GM10248 (cell line): ENCODE measurements around the gene VCL.
"Not testable (repeated sequence)": the region's sequence is repeated elsewhere in the genome, so short reads cannot be mapped to it uniquely, and the experiment has no call there.

Experiments
- CTCF ChIA-PET: fragments of 300-600 bp; sonication (Branson Sonifier 250); formaldehyde crosslinking; extraction: SDS; loops from one replicate; lab custom pipeline; 2021; ENCODE audit warnings: antibody characterized with exemption; lab: Yijun Ruan, JAX
- POLR2A ChIA-PET: fragments of 350-650 bp; sonication (Branson Sonifier 250); formaldehyde crosslinking; extraction: SDS; loops from one replicate; lab custom pipeline; 2020; ENCODE audit warnings: antibody characterized with exemption; lab: Yijun Ruan, JAX
- DNase-seq: peaks from one replicate; pipeline ENCODE4 v3.0.0; 2012; ENCODE audit errors: extremely low spot score
- CTCF ChIP-seq: IDR thresholded peaks from 2 replicates; pipeline ENCODE4 v1.5.1; 2012; ENCODE audit warnings: mild to moderate bottlenecking, low read depth; ENCODE audit errors: extremely low read depth, missing control alignments, control extremely low read depth

VCL gene

GRCh38 chr10:74025380-74025978 lies 27.6 kb downstream of the VCL start:
- POLR2A ChIA-PET = interaction anchor here (0.6 kb wide), 1 partner anchor 1097 kb away, joined by 4 read pairs; no protein-coding TSS in a partner anchor
- TF ChIP-seq CTCF = no peak
- CTCF ChIA-PET = interaction anchor here (1.0 to 3.8 kb wide), 5 partner anchors 13 to 84 kb away, joined by 3 to 13 read pairs (median 4); no protein-coding TSS in a partner anchor
- DNase-seq = no peak

- DNase-seq = no peak
- POLR2A ChIA-PET = no interaction called here
- no peak for TF ChIP-seq CTCF
- CTCF ChIA-PET = interaction anchor here (0.9 to 3.8 kb wide), 7 partner anchors 12 to 85 kb away, joined by 3 to 13 read pairs (median 4); no protein-coding TSS in a partner anchor
These were observed 28.6 kb downstream of the VCL start for GRCh38 chr10:74026428-74027015.

GRCh38 chr10:74027702-74028101 lies 29.8 kb downstream of the VCL start:
- ChIA-PET POLR2A (interaction anchor here (0.6 kb wide), 1 partner anchor 15 kb away, joined by 4 read pairs; no protein-coding TSS in a partner anchor), CTCF (interaction anchor here (1.1 to 3.8 kb wide), 4 partner anchors 10 to 148 kb away, joined by 3 to 13 read pairs (median 4); no protein-coding TSS in a partner anchor)
- no peak for TF ChIP-seq CTCF
- DNase-seq = no peak

- CTCF ChIA-PET = interaction anchor here (1.4 to 2.0 kb wide), 2 partner anchors 8 to 10 kb away, joined by 3 to 5 read pairs; no protein-coding TSS in a partner anchor
- no peak for TF ChIP-seq CTCF
- POLR2A ChIA-PET = no interaction called here
- DNase-seq = no peak
These were observed 32.0 kb downstream of the VCL start for GRCh38 chr10:74029943-74030342.

GRCh38 chr10:74032208-74032607 lies 34.3 kb downstream of the VCL start:
- DNase-seq, POLR2A ChIA-PET: not testable (repeated sequence)
- CTCF ChIA-PET = interaction anchor here (0.9 to 1.1 kb wide), 3 partner anchors 49 to 184 kb away, joined by 3 read pairs; no protein-coding TSS in a partner anchor

- CTCF ChIA-PET = interaction anchor here (0.7 to 1.4 kb wide), 3 partner anchors 9 to 21 kb away, joined by 3 read pairs; no protein-coding TSS in a partner anchor
- TF ChIP-seq CTCF = no peak
- DNase-seq = no peak
- POLR2A ChIA-PET = interaction anchor here (0.5 kb wide), 1 partner anchor 47 kb away, joined by 4 read pairs; no protein-coding TSS in a partner anchor
These were observed 35.2 kb downstream of the VCL start for GRCh38 chr10:74032900-74033655.
